ENCODE measurements around the gene EMSY.

The EMSY gene

GRCh38 chr11:76550781-76551180, 106.0 kb downstream of the EMSY start:
- Histone ChIP-seq H3K36me3 (ENCODE audit: low read depth) (peaks cover 17% of the 10 kb centered on the region; the same call in 1 of the 2 replicates), H3K4me1 (ENCODE audit: insufficient read depth, poor library complexity, severe bottlenecking) (no peaks in the 10 kb centered on the region), H3K4me3 (ENCODE audit: severe bottlenecking) (no peak overlapping the region), H3K27me3 (ENCODE audit: insufficient read depth, poor library complexity, severe bottlenecking) (no peaks in the 10 kb centered on the region), H3K27ac (ENCODE audit: poor library complexity, severe bottlenecking) (no peak overlapping the region), H3K9me3 (ENCODE audit: severe bottlenecking) (no peaks in the 10 kb centered on the region)
- ATAC-seq (ENCODE audit: low read depth) (no peak), DNase-seq (ENCODE audit: low spot score) (no peak)
- TF ChIP-seq, protein P1, sequence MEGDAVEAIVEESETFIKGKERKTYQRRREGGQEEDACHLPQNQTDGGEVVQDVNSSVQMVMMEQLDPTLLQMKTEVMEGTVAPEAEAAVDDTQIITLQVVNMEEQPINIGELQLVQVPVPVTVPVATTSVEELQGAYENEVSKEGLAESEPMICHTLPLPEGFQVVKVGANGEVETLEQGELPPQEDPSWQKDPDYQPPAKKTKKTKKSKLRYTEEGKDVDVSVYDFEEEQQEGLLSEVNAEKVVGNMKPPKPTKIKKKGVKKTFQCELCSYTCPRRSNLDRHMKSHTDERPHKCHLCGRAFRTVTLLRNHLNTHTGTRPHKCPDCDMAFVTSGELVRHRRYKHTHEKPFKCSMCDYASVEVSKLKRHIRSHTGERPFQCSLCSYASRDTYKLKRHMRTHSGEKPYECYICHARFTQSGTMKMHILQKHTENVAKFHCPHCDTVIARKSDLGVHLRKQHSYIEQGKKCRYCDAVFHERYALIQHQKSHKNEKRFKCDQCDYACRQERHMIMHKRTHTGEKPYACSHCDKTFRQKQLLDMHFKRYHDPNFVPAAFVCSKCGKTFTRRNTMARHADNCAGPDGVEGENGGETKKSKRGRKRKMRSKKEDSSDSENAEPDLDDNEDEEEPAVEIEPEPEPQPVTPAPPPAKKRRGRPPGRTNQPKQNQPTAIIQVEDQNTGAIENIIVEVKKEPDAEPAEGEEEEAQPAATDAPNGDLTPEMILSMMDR (IDR thresholded peaks at IDR 0.05; ENCODE audit: poor library complexity, severe bottlenecking): no peak

DNA sequence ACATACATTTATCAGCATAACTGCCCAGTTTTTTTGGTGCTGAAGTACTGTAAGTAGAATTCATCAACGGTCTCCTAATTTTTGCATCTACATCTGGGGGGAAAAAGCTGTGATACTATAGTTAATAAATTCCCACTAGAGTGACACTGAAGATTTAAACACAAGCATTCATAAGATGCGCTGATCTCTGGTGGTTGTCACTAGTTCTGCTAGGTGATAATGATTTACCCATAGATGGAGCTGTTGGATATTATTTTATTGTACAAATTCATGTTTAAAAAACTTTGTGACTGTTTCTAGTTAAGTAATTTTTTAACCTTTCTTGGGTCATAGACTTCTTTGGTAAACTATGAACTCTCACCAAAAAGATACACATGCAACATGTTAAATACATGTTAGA, 106.6 kb downstream of the EMSY start:
- Histone ChIP-seq H3K27ac (ENCODE audit: poor library complexity, severe bottlenecking) (no peak overlapping the region), H3K27me3 (ENCODE audit: insufficient read depth, poor library complexity, severe bottlenecking) (no peaks in the 10 kb centered on the region), H3K4me1 (ENCODE audit: insufficient read depth, poor library complexity, severe bottlenecking) (no peaks in the 10 kb centered on the region), H3K36me3 (ENCODE audit: low read depth) (peaks cover 11% of the 10 kb centered on the region; the same call in 1 of the 2 replicates), H3K4me3 (ENCODE audit: severe bottlenecking) (no peak overlapping the region), H3K9me3 (ENCODE audit: severe bottlenecking) (no peaks in the 10 kb centered on the region)
- DNase-seq (ENCODE audit: low spot score) (no peak), ATAC-seq (ENCODE audit: low read depth) (no peak)
- TF ChIP-seq, protein P1 (IDR thresholded peaks at IDR 0.05; ENCODE audit: poor library complexity, severe bottlenecking): peak; percentile 47

GRCh38 chr11:76552987-76553386, 108.2 kb downstream of the EMSY start:
- TF ChIP-seq, protein P1 (IDR thresholded peaks at IDR 0.05; ENCODE audit: poor library complexity, severe bottlenecking): no peak
- H3K4me1 ChIP-seq (ENCODE audit: insufficient read depth, poor library complexity, severe bottlenecking): no peaks in the 10 kb centered on the region
- no peaks in the 10 kb centered on the region for H3K27me3 ChIP-seq (ENCODE audit: insufficient read depth, poor library complexity, severe bottlenecking)
- no peaks in the 10 kb centered on the region; the same call in 1 of the 2 replicates for H3K36me3 ChIP-seq (ENCODE audit: low read depth)
- no peak overlapping the region for H3K4me3 ChIP-seq (ENCODE audit: severe bottlenecking)
- no peak for DNase-seq (ENCODE audit: low spot score)
- ATAC-seq (ENCODE audit: low read depth): no peak
- H3K9me3 ChIP-seq (ENCODE audit: severe bottlenecking): no peaks in the 10 kb centered on the region
- no peak overlapping the region for H3K27ac ChIP-seq (ENCODE audit: poor library complexity, severe bottlenecking)

DNA sequence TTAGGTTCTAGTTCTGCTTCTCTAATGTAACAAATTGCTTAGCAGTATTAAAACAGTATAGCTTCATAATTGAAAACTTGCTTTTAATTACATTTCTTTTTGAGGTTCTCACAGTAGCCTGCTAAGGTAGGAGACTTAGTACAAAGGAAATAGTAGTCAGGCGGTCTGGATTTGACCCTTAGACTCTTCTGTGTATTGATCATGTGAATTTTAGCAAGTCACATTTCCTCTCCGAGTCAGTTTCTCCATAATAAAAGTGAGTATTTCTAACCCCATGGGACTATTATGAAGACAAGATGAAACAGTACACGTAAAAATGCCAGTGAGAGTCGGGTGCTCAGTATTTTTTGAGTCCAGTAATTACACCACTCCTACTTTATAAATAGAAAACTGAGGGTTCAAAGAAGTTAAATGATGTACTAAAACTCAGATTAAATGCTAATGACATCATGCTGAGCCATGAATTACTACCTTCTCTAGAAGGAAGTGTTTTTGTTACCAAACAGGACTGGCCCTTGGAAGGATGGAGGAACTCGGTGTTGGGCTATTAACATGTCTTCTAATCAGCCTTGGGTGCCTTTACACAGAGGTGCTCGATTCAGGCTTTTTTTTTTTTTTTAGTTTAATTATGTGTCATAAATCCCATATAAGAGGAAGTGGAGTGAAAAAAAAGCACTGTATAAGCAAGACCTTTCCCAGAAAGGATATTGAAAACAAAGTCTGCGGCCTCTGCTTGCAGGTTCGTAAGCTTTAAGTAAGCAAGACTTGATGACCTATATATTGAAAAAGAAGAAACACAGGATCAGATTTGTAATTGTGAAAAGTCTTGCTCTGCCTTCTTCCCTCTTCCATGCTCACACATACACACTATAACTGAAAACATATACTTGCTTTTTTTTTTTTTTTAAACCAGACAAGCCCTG, 109.0 kb downstream of the EMSY start:
- no peak overlapping the region for H3K27ac ChIP-seq (ENCODE audit: poor library complexity, severe bottlenecking)
- no peak for ATAC-seq (ENCODE audit: low read depth)

More for the DNA sequence above, 109.0 kb downstream of the EMSY start:
- no peaks in the 10 kb centered on the region; the same call in 1 of the 2 replicates for H3K36me3 ChIP-seq (ENCODE audit: low read depth)
- H3K27me3 ChIP-seq (ENCODE audit: insufficient read depth, poor library complexity, severe bottlenecking): no peaks in the 10 kb centered on the region
- TF ChIP-seq, protein P1 (IDR thresholded peaks at IDR 0.05; ENCODE audit: poor library complexity, severe bottlenecking): no peak
- H3K4me1 ChIP-seq (ENCODE audit: insufficient read depth, poor library complexity, severe bottlenecking): no peaks in the 10 kb centered on the region
- DNase-seq (ENCODE audit: low spot score): no peak
- H3K9me3 ChIP-seq (ENCODE audit: severe bottlenecking): no peaks in the 10 kb centered on the region
- no peak overlapping the region for H3K4me3 ChIP-seq (ENCODE audit: severe bottlenecking)

Data from RWPE2 (cell line).